Colonic mucosa (tissue), 4 donors: Measurements from ENCODE around the gene TAC4. TPM values are rescaled to one million over a fixed set of nuclear protein-coding genes. Genes with fewer than 3 reads are reported as not detected.

Experiments used
- DNase-seq: peaks from one replicate; pipeline ENCODE4 v3.0.0-alpha.2; 2020
- H3K27ac ChIP-seq: fragments of 200-600 bp; one replicate; pipeline ENCODE4 v1.8.0; 2021
- H3K27me3 ChIP-seq: fragments of 200-600 bp; one replicate; pipeline ENCODE4 v1.8.0; 2021
- H3K36me3 ChIP-seq: fragments of 200-600 bp; one replicate; pipeline ENCODE4 v1.8.0; 2021
- H3K4me1 ChIP-seq: fragments of 200-600 bp; one replicate; pipeline ENCODE4 v1.8.0; 2021; ENCODE audit warnings: mild to moderate bottlenecking
- H3K4me3 ChIP-seq: fragments of 200-600 bp; one replicate; pipeline ENCODE4 v1.8.0; 2021
- H3K9ac ChIP-seq, 2 donors: one replicate each; pipeline ENCODE4 v1.7.0; 2013; ENCODE audit warnings: control low read depth in 2 of 2, low read depth in 2 of 2, low read length in 2 of 2
- H3K9me3 ChIP-seq: fragments of 200-600 bp; one replicate; pipeline ENCODE4 v1.8.0; 2021
- CTCF ChIP-seq: fragments of 200-600 bp; IDR thresholded peaks from one replicate; pipeline ENCODE4 v1.8.0; 2022; ENCODE audit warnings: antibody characterized with exemption, mild to moderate bottlenecking
- intact Hi-C: fragments of 100-400 bp; cut with DNase I; formaldehyde crosslinking; loops from one replicate; pipeline ENCODE4 v1.14.1; 2022
- total RNA-seq, 2 donors: library from RNA; stranded (reverse); fragmentation: NEBNext Ultra II Directional in 1 of 2; extraction: Animal tissue kit (Norgen Biotek cat#: 25700) in 1 of 2; gene quantifications; one replicate each; pipeline ENCODE4 v1.2.1, GENCODE V29; 2021
- donor health status: healthy.
- donor health status: DM: no; HTN: no; CAD: no.
- donor health status: DM: no; HTN: no; CAD: no.

The TAC4 gene
- total RNA-seq, 2 donors from 2014 or later = not detected

- Histone ChIP-seq H3K27ac (no peak overlapping the region), H3K9me3 (no peaks in the 10 kb centered on the region), H3K36me3 (peaks cover 19% of the 10 kb centered on the region), H3K4me3 (no peak overlapping the region), H3K27me3 (no peaks in the 10 kb centered on the region), H3K4me1 (peaks cover 4% of the 10 kb centered on the region), H3K9ac (no peak overlapping the region)
- intact Hi-C loops = no loop called here
- no peak for DNase-seq
- no peak for TF ChIP-seq CTCF
Observed at GRCh38 chr17:49820773-49821172, 27.1 kb downstream of the TAC4 start.

GRCh38 chr17:49819651-49820050 is 28.2 kb downstream of the TAC4 start:
- intact Hi-C loops = no loop called here
- peaks cover 10% of the 10 kb centered on the region for H3K36me3 ChIP-seq
- H3K9ac ChIP-seq = no peak overlapping the region
- no peak for DNase-seq
- H3K27me3 ChIP-seq = no peaks in the 10 kb centered on the region
- peaks cover 4% of the 10 kb centered on the region for H3K4me1 ChIP-seq
- H3K9me3 ChIP-seq = no peaks in the 10 kb centered on the region
- H3K27ac ChIP-seq = no peak overlapping the region
- H3K4me3 ChIP-seq = no peak overlapping the region
- no peak for TF ChIP-seq CTCF

GRCh38 chr17:49819138-49819537 is 28.7 kb downstream of the TAC4 start:
- no peak for DNase-seq
- Histone ChIP-seq H3K27me3 (no peaks in the 10 kb centered on the region), H3K9ac (no peak overlapping the region), H3K4me3 (no peak overlapping the region), H3K36me3 (peaks cover 10% of the 10 kb centered on the region), H3K27ac (no peak overlapping the region), H3K9me3 (no peaks in the 10 kb centered on the region), H3K4me1 (peaks cover 4% of the 10 kb centered on the region)
- TF ChIP-seq CTCF = no peak
- intact Hi-C loops = no loop called here

GRCh38 chr17:49817993-49818392 is 29.9 kb downstream of the TAC4 start:
- Histone ChIP-seq H3K27me3 (no peaks in the 10 kb centered on the region), H3K27ac (no peak overlapping the region), H3K36me3 (peaks cover 10% of the 10 kb centered on the region), H3K9me3 (no peaks in the 10 kb centered on the region), H3K9ac (no peak overlapping the region), H3K4me3 (no peak overlapping the region), H3K4me1 (no peaks in the 10 kb centered on the region)
- TF ChIP-seq CTCF = no peak
- intact Hi-C loops = no loop called here
- no peak for DNase-seq

GRCh38 chr17:49815761-49816281 is 32.0 kb downstream of the TAC4 start:
- peaks cover 10% of the 10 kb centered on the region for H3K36me3 ChIP-seq

More at GRCh38 chr17:49815761-49816281, 32.0 kb downstream of the TAC4 start:
- Histone ChIP-seq H3K4me3 (no peak overlapping the region), H3K9me3 (no peaks in the 10 kb centered on the region), H3K27ac (no peak overlapping the region), H3K4me1 (no peaks in the 10 kb centered on the region), H3K9ac (no peak overlapping the region), H3K27me3 (no peaks in the 10 kb centered on the region)
- DNase-seq = no peak
- intact Hi-C loops = no loop called here
- TF ChIP-seq CTCF = no peak
